Neural cell (in vitro differentiated cells): ENCODE measurements around the gene CDC42SE1. TPM values are rescaled to one million over a fixed set of nuclear protein-coding genes. Genes with fewer than 3 reads are reported as not detected.

Experiments used
- H2AFZ ChIP-seq: fragments of 200-600, 300-800 bp; sonication (generic), shearing (Covaris generic); 2 replicates; pipeline ENCODE4 v1.6.0; 2014; ENCODE audit warnings: low read depth, mild to moderate bottlenecking, antibody characterized with exemption, low read length, moderate library complexity
- H3F3A ChIP-seq: fragments of 200-600 bp; shearing (Covaris generic); 2 replicates; pipeline ENCODE4 v1.6.1; 2016; ENCODE audit warnings: mild to moderate bottlenecking, moderate library complexity, mixed read lengths, antibody characterized with exemption, low read length; ENCODE audit not compliant: insufficient read depth, poor library complexity, severe bottlenecking
- H3K27ac ChIP-seq: fragments of 200-600, 300-800 bp; sonication (generic), shearing (Covaris generic); 2 replicates; pipeline ENCODE4 v1.5.1; 2014; ENCODE audit warnings: mild to moderate bottlenecking, low read length, moderate library complexity
- H3K27me3 ChIP-seq: fragments of 300-800, 200-600 bp; sonication (generic), shearing (Covaris generic); 2 replicates; pipeline ENCODE4 v1.6.0; 2014; ENCODE audit warnings: mild to moderate bottlenecking, low read depth, low read length, moderate library complexity; ENCODE audit not compliant: insufficient read depth
- H3K36me3 ChIP-seq: fragments of 300-800, 200-600 bp; sonication (generic), shearing (Covaris generic); 2 replicates; pipeline ENCODE4 v1.5.1; 2014; ENCODE audit warnings: mild to moderate bottlenecking, antibody characterized with exemption, low read length, moderate library complexity; ENCODE audit not compliant: insufficient read depth
- H3K4me2 ChIP-seq: fragments of 300-800, 200-600 bp; sonication (generic), shearing (Covaris generic); 2 replicates; pipeline ENCODE4 v1.6.0; 2014; ENCODE audit warnings: mild to moderate bottlenecking, low read length
- H3K4me3 ChIP-seq: fragments of 300-800, 200-600 bp; sonication (generic), shearing (Covaris generic); 2 replicates; pipeline ENCODE4 v1.5.1; 2014; ENCODE audit warnings: mild to moderate bottlenecking, low read length, moderate library complexity
- H3K79me2 ChIP-seq: fragments of 200-600 bp; shearing (Covaris generic); replicated peaks from 2 replicates; pipeline ENCODE4 v1.6.0; 2014; ENCODE audit warnings: mild to moderate bottlenecking, low read length, moderate library complexity; ENCODE audit not compliant: insufficient read depth
- H3K9ac ChIP-seq: fragments of 300-800, 200-600 bp; sonication (generic), shearing (Covaris generic); 2 replicates; pipeline ENCODE4 v1.6.1; 2016; ENCODE audit warnings: mild to moderate bottlenecking, low read length, mixed read lengths
- H3K9me2 ChIP-seq: fragments of 200-600 bp; shearing (Covaris generic); 2 replicates; pipeline ENCODE4 v1.6.1; 2016; ENCODE audit warnings: mild to moderate bottlenecking, low read length, mixed read lengths; ENCODE audit not compliant: insufficient read depth
- H3K9me3 ChIP-seq: fragments of 200-600, 300-800 bp; sonication (generic), shearing (Covaris generic); 2 replicates; pipeline ENCODE4 v1.6.1; 2016; ENCODE audit warnings: mild to moderate bottlenecking, mixed run types, low read length, moderate library complexity, mixed read lengths
- H4K20me1 ChIP-seq: fragments of 200-600 bp; shearing (Covaris generic); 2 replicates; pipeline ENCODE4 v1.6.1; 2016; ENCODE audit warnings: mild to moderate bottlenecking, mixed run types; ENCODE audit not compliant: insufficient read depth
- EP300 ChIP-seq: fragments of 450-650 bp; conservative IDR thresholded peaks from 2 replicates; pipeline ENCODE4 v1.6.1; 2014; ENCODE audit warnings: antibody characterized with exemption, mild to moderate bottlenecking, moderate library complexity; ENCODE audit not compliant: poor library complexity, severe bottlenecking
- EZH2 ChIP-seq: fragments of 200-600, 300-800 bp; shearing (Covaris generic), sonication (generic); IDR thresholded peaks from 2 replicates; pipeline ENCODE4 v1.6.1; 2014; ENCODE audit warnings: antibody characterized with exemption, low read length, borderline replicate concordance, mild to moderate bottlenecking; ENCODE audit not compliant: insufficient read depth, poor library complexity, severe bottlenecking
- MXI1 ChIP-seq: fragments of 450-650 bp; conservative IDR thresholded peaks from 2 replicates; pipeline ENCODE4 v1.6.1; 2014; ENCODE audit warnings: antibody characterized with exemption, mild to moderate bottlenecking; ENCODE audit not compliant: poor library complexity, severe bottlenecking
- POLR2AphosphoS5 ChIP-seq: IDR thresholded peaks from 2 replicates; pipeline ENCODE4 v1.6.1; 2012
- RAD21 ChIP-seq: fragments of 450-650 bp; conservative IDR thresholded peaks from 2 replicates; pipeline ENCODE4 v1.6.1; 2014; ENCODE audit warnings: antibody characterized with exemption, mild to moderate bottlenecking, moderate library complexity
- SMC3 ChIP-seq: fragments of 450-650 bp; conservative IDR thresholded peaks from 2 replicates; pipeline ENCODE4 v1.6.1; 2014; ENCODE audit warnings: antibody characterized with exemption, mild to moderate bottlenecking, moderate library complexity; ENCODE audit not compliant: poor library complexity
- TAF1 ChIP-seq: IDR thresholded peaks from 2 replicates; pipeline ENCODE4 v1.6.1; 2012; ENCODE audit warnings: low read depth
- polyA plus RNA-seq: library from polyadenylated mRNA; depleted of rRNA; stranded (reverse); fragments of >200 nt; gene quantifications from 2 replicates; pipeline ENCODE4 v1.2.3, GENCODE V29; 2014
- TF ChIP-seq, protein P1 (sequence below): fragments of 450-650 bp; IDR thresholded peaks from 2 replicates; pipeline ENCODE4 v1.5.1; 2014; ENCODE audit warnings: antibody characterized with exemption, mild to moderate bottlenecking, moderate library complexity; ENCODE audit not compliant: poor library complexity, severe bottlenecking
- TF ChIP-seq, protein P2 (sequence below): IDR thresholded peaks from 2 replicates; pipeline ENCODE4 v1.6.1; 2012; ENCODE audit warnings: borderline replicate concordance

The CDC42SE1 gene
- polyA plus RNA-seq, 1 donor from 2014 or later = 102 TPM

DNA sequence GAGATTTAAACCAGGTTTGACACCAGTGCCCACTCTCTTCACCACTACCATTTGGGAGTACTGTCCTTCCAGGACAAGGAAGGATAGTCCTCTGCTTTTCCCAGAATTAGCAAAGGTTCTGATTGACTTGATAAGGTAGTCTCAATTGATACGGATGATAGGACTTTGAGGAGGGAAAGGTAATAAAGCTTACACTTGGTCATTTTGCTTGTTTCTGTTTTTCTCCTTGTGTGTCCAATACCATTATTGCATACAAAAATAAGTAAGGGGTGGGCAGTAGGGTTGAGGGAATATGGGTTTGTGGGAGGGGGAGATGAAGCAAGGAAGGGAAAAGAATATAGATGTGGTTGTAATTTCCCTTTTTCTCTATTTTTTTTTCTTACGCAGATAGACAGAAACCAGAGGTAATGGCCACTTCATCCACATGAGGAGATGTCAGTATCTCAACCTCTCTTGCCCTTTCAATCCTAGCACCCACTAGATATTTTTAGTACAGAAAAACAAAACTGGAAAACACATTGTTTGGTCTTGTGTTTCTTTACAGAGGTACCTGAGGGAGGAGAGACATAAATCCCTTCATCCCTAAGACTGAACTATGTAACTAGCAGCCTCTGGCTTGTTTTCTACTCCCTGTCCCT, 9.3 kb downstream of the CDC42SE1 start:
- Histone ChIP-seq H3K79me2 (no peaks in the 10 kb centered on the region), H3K36me3 (no peaks in the 10 kb centered on the region), H3K9ac (no peak overlapping the region), H4K20me1 (no peaks in the 10 kb centered on the region), H3K9me3 (no peaks in the 10 kb centered on the region), H3K27ac (no peak overlapping the region), H2AFZ (no peak overlapping the region), H3K4me3 (peak overlapping the region; percentile 14), H3F3A (no peaks in the 10 kb centered on the region), H3K9me2 (no peaks in the 10 kb centered on the region), H3K4me2 (no peak overlapping the region), H3K27me3 (no peaks in the 10 kb centered on the region)
- TF ChIP-seq EZH2 (no peak), MXI1 (no peak), SMC3 (no peak), POLR2AphosphoS5 (no peak), RAD21 (no peak), EP300 (no peak), TAF1 (no peak)
- TF ChIP-seq, protein P1, sequence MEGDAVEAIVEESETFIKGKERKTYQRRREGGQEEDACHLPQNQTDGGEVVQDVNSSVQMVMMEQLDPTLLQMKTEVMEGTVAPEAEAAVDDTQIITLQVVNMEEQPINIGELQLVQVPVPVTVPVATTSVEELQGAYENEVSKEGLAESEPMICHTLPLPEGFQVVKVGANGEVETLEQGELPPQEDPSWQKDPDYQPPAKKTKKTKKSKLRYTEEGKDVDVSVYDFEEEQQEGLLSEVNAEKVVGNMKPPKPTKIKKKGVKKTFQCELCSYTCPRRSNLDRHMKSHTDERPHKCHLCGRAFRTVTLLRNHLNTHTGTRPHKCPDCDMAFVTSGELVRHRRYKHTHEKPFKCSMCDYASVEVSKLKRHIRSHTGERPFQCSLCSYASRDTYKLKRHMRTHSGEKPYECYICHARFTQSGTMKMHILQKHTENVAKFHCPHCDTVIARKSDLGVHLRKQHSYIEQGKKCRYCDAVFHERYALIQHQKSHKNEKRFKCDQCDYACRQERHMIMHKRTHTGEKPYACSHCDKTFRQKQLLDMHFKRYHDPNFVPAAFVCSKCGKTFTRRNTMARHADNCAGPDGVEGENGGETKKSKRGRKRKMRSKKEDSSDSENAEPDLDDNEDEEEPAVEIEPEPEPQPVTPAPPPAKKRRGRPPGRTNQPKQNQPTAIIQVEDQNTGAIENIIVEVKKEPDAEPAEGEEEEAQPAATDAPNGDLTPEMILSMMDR = no peak
- TF ChIP-seq, protein P2, sequence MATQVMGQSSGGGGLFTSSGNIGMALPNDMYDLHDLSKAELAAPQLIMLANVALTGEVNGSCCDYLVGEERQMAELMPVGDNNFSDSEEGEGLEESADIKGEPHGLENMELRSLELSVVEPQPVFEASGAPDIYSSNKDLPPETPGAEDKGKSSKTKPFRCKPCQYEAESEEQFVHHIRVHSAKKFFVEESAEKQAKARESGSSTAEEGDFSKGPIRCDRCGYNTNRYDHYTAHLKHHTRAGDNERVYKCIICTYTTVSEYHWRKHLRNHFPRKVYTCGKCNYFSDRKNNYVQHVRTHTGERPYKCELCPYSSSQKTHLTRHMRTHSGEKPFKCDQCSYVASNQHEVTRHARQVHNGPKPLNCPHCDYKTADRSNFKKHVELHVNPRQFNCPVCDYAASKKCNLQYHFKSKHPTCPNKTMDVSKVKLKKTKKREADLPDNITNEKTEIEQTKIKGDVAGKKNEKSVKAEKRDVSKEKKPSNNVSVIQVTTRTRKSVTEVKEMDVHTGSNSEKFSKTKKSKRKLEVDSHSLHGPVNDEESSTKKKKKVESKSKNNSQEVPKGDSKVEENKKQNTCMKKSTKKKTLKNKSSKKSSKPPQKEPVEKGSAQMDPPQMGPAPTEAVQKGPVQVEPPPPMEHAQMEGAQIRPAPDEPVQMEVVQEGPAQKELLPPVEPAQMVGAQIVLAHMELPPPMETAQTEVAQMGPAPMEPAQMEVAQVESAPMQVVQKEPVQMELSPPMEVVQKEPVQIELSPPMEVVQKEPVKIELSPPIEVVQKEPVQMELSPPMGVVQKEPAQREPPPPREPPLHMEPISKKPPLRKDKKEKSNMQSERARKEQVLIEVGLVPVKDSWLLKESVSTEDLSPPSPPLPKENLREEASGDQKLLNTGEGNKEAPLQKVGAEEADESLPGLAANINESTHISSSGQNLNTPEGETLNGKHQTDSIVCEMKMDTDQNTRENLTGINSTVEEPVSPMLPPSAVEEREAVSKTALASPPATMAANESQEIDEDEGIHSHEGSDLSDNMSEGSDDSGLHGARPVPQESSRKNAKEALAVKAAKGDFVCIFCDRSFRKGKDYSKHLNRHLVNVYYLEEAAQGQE = no peak

DNA sequence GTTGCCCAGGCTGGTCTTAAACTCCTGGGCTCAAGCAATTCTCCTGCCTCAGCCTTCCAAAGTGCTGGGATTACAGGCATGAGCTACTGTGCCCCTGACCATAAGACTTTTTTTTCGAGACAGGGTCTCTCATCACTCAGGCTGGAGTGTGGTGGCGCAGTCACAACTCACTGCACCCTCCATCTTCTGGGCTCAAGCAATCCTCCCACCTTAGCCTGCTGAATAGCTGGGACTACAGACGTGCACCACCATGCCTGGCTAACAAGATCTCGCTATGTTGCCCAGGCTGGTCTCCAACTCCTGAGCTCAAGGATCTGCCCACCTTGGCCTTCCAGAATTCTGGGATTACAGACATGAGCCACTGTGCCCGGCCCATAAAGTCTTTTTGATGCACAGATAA, 10.0 kb downstream of the CDC42SE1 start:
- H3K4me2 ChIP-seq = no peak overlapping the region
- H3K27ac ChIP-seq = no peak overlapping the region
- no peaks in the 10 kb centered on the region for H3K27me3 ChIP-seq

More for the DNA sequence above, 10.0 kb downstream of the CDC42SE1 start:
- TF ChIP-seq, protein P1 = no peak
- TF ChIP-seq EP300 = no peak
- TF ChIP-seq SMC3 = no peak
- TF ChIP-seq, protein P2 = no peak
- no peak for TF ChIP-seq TAF1
- no peak for TF ChIP-seq MXI1
- no peak for TF ChIP-seq EZH2
- TF ChIP-seq RAD21 = no peak
- TF ChIP-seq POLR2AphosphoS5 = no peak
- Histone ChIP-seq H3K9me2 (no peaks in the 10 kb centered on the region), H4K20me1 (no peaks in the 10 kb centered on the region), H3K36me3 (no peaks in the 10 kb centered on the region), H3K9ac (no peak overlapping the region), H3K9me3 (no peaks in the 10 kb centered on the region), H2AFZ (no peak overlapping the region), H3F3A (no peaks in the 10 kb centered on the region), H3K79me2 (no peaks in the 10 kb centered on the region), H3K4me3 (peak overlapping the region; percentile 14)
